Fibroblast of lung (primary cell): ENCODE results near the gene SSPN. TPM values are rescaled to one million over a fixed set of nuclear protein-coding genes. Genes with fewer than 3 reads are reported as not detected.

ENCODE experiments used
- DNase-seq, 2 donors: peaks; one replicate each; pipeline versions ENCODE4 v3.0.0 to v3.0.0-alpha.2; 2010; ENCODE audit warnings: low read depth in 2 of 2
- H2AFZ ChIP-seq: 2 replicates; pipeline ENCODE4 v1.5.1; 2012; ENCODE audit warnings: low read length, control low read depth, inconsistent platforms
- H3K27ac ChIP-seq: 2 replicates; pipeline ENCODE4 v1.5.1; 2011; ENCODE audit warnings: low read length, control low read depth; ENCODE audit not compliant: insufficient read depth
- H3K27me3 ChIP-seq: 2 replicates; pipeline ENCODE4 v1.5.1; 2011; ENCODE audit warnings: mild to moderate bottlenecking, low read length; ENCODE audit not compliant: control insufficient read depth, insufficient read depth
- H3K36me3 ChIP-seq: 2 replicates; pipeline ENCODE4 v1.5.1; 2011; ENCODE audit warnings: low read length; ENCODE audit not compliant: control insufficient read depth, insufficient read depth
- H3K4me1 ChIP-seq: 2 replicates; pipeline ENCODE4 v1.5.1; 2011; ENCODE audit warnings: low read length; ENCODE audit not compliant: control insufficient read depth, insufficient read depth; ENCODE audit errors: extremely low read depth
- H3K4me2 ChIP-seq: 2 replicates; pipeline ENCODE4 v1.5.1; 2011; ENCODE audit warnings: low read length, control low read depth; ENCODE audit not compliant: insufficient read depth; ENCODE audit errors: extremely low read depth
- H3K4me3 ChIP-seq, 4 experiments: fragments of 200-600 bp in 1 of 4; sonication (generic) in 1 of 4; replicated peaks in 1 of 4; 2 replicates each; pipeline ENCODE4 v1.5.1; 2011 to 2016; ENCODE audit warnings: low read length in 4 of 4, low read depth in 3 of 4, mild to moderate bottlenecking in 3 of 4, control low read depth in 2 of 4, inconsistent platforms in 1 of 4, mixed read lengths in 1 of 4; ENCODE audit not compliant: insufficient read depth in 1 of 4; ENCODE audit errors: control extremely low read depth in 1 of 4
- H3K79me2 ChIP-seq: 2 replicates; pipeline ENCODE4 v1.5.1; 2012; ENCODE audit warnings: mild to moderate bottlenecking, low read length, inconsistent platforms; ENCODE audit not compliant: control insufficient read depth, insufficient read depth
- H3K9ac ChIP-seq: 2 replicates; pipeline ENCODE4 v1.5.1; 2011; ENCODE audit warnings: mild to moderate bottlenecking, low read length, control low read depth; ENCODE audit not compliant: insufficient read depth
- H3K9me3 ChIP-seq: 2 replicates; pipeline ENCODE4 v1.5.1; 2012; ENCODE audit warnings: low read depth, low read length; ENCODE audit not compliant: control insufficient read depth, insufficient read depth
- H4K20me1 ChIP-seq: 2 replicates; pipeline ENCODE4 v1.5.1; 2011; ENCODE audit warnings: low read length; ENCODE audit not compliant: control insufficient read depth, insufficient read depth; ENCODE audit errors: extremely low read depth
- EZH2 ChIP-seq: IDR thresholded peaks from 2 replicates; pipeline ENCODE4 v1.5.1; 2012; ENCODE audit warnings: low read length, control low read depth, mild to moderate bottlenecking; ENCODE audit errors: missing control alignments
- polyA plus RNA-seq, 2 donors: library from polyadenylated mRNA; depleted of rRNA in 1 of 2; stranded (reverse) in 1 of 2; unstranded in 1 of 2; fragments of >200 nt; gene quantifications; 2 replicates each; pipeline ENCODE4 v1.2.1, GENCODE V29; 2011 to 2012; ENCODE audit warnings: missing spikeins in 1 of 2
- total RNA-seq: library from RNA; depleted of rRNA; stranded (reverse); fragments of >200 nt; gene quantifications from 2 replicates; pipeline ENCODE4 v1.2.1, GENCODE V29; 2014
- TF ChIP-seq, protein P1 (sequence below), 2 donors: IDR thresholded peaks in 1 of 2; conservative IDR thresholded peaks in 1 of 2; 1 replicate in 1 of 2; 2 replicates in 1 of 2; pipeline ENCODE4 v1.5.1; 2011 to 2012; ENCODE audit warnings: low read length in 2 of 2, control low read depth in 1 of 2, inconsistent platforms in 1 of 2, low read depth in 1 of 2, mild to moderate bottlenecking in 1 of 2

SSPN gene
- total and polyA plus RNA-seq, 2 donors (not counting 1 experiment from before 2014, with no cell fraction given) = 18.3 to 18.5 TPM

- no peaks in the 10 kb centered on the region for H4K20me1 ChIP-seq
- no peaks in the 10 kb centered on the region for H3K27me3 ChIP-seq
- TF ChIP-seq, protein P1, sequence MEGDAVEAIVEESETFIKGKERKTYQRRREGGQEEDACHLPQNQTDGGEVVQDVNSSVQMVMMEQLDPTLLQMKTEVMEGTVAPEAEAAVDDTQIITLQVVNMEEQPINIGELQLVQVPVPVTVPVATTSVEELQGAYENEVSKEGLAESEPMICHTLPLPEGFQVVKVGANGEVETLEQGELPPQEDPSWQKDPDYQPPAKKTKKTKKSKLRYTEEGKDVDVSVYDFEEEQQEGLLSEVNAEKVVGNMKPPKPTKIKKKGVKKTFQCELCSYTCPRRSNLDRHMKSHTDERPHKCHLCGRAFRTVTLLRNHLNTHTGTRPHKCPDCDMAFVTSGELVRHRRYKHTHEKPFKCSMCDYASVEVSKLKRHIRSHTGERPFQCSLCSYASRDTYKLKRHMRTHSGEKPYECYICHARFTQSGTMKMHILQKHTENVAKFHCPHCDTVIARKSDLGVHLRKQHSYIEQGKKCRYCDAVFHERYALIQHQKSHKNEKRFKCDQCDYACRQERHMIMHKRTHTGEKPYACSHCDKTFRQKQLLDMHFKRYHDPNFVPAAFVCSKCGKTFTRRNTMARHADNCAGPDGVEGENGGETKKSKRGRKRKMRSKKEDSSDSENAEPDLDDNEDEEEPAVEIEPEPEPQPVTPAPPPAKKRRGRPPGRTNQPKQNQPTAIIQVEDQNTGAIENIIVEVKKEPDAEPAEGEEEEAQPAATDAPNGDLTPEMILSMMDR (conservative IDR thresholded peaks at IDR 0.05 in 1 of 2, IDR thresholded peaks at IDR 0.05 in 1 of 2; ENCODE audit: low read depth in 1 of 2, low read length in 2 of 2) = no peak
- no peak for TF ChIP-seq EZH2
- DNase-seq = no peak
- no peak overlapping the region for H3K27ac ChIP-seq
- no peak overlapping the region for H3K4me3 ChIP-seq
- no peaks in the 10 kb centered on the region for H3K79me2 ChIP-seq
- H3K9ac ChIP-seq = no peak overlapping the region
- H2AFZ ChIP-seq = no peak overlapping the region
- H3K4me1 ChIP-seq = no peaks in the 10 kb centered on the region
- H3K4me2 ChIP-seq = no peak overlapping the region
- H3K36me3 ChIP-seq = no peaks in the 10 kb centered on the region
- H3K9me3 ChIP-seq = no peaks in the 10 kb centered on the region
These were observed 95.2 kb downstream of the SSPN start for GRCh38 chr12:26290565-26290964.

DNA sequence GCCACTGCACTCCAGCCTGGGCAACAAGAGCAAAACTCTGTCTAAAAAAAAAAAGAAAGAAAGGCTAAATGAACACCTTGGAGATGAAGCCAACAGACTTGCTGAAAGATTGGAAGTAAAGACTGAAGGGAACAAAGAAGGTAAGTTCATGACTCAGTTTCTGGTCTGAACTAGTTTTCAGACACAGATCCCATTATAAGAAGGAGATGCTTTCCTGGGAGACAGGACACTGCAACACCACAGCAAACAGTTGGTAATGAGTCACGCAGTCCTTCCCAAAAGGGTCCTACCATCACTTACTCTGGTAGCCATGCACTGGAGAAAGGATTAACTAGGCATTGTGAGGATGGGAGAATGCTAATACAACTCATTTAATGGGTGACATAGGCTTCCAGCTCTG lies 97.2 kb downstream of the SSPN start:
- no peak for DNase-seq
- Histone ChIP-seq H3K9me3 (no peaks in the 10 kb centered on the region), H3K4me2 (no peak overlapping the region), H2AFZ (no peak overlapping the region), H4K20me1 (no peaks in the 10 kb centered on the region), H3K4me3 (no peak overlapping the region), H3K36me3 (no peaks in the 10 kb centered on the region), H3K4me1 (no peaks in the 10 kb centered on the region), H3K9ac (no peak overlapping the region), H3K79me2 (no peaks in the 10 kb centered on the region), H3K27ac (no peak overlapping the region), H3K27me3 (no peaks in the 10 kb centered on the region)
- TF ChIP-seq, protein P1 (conservative IDR thresholded peaks at IDR 0.05 in 1 of 2, IDR thresholded peaks at IDR 0.05 in 1 of 2; ENCODE audit: low read depth in 1 of 2, low read length in 2 of 2) = no peak
- no peak for TF ChIP-seq EZH2

DNA sequence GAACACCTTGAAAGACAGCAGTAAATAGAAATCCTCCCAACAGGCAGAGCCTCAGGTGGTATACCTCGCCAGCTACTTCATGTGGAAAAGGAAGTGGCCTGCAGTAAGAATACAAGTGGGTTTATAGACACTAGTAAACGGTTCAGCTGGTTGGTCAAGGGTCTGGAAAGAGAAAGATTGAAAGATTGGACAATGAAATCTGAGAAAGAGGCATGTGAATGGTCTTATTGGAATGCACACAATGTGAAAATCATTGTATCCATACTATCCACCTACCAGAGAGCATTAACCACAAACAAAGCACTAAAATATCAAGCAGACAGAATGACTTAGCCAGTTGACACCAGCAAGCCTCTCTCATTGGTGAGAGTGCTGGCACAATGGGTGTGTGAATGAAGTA lies 98.2 kb downstream of the SSPN start:
- no peaks in the 10 kb centered on the region for H4K20me1 ChIP-seq
- H3K79me2 ChIP-seq = no peaks in the 10 kb centered on the region
- DNase-seq = peak in 1 of 2 donors; percentile 73
- H3K27me3 ChIP-seq = no peaks in the 10 kb centered on the region
- TF ChIP-seq, protein P1 (conservative IDR thresholded peaks at IDR 0.05 in 1 of 2, IDR thresholded peaks at IDR 0.05 in 1 of 2; ENCODE audit: low read depth in 1 of 2, low read length in 2 of 2) = no peak
- no peak for TF ChIP-seq EZH2
- H3K27ac ChIP-seq = no peak overlapping the region
- H3K9me3 ChIP-seq = no peaks in the 10 kb centered on the region
- no peak overlapping the region for H3K4me3 ChIP-seq
- no peak overlapping the region for H3K9ac ChIP-seq
- no peak overlapping the region for H2AFZ ChIP-seq
- peaks cover under 1% of the 10 kb centered on the region for H3K4me1 ChIP-seq
- no peak overlapping the region for H3K4me2 ChIP-seq
- H3K36me3 ChIP-seq = no peaks in the 10 kb centered on the region
